Transverse colon (tissue), 4 donors: ENCODE results near the gene ZDHHC13. TPM values are rescaled to one million over a fixed set of nuclear protein-coding genes. Genes with fewer than 3 reads are reported as not detected.
"Not testable (repeated sequence)": the region's sequence is repeated elsewhere in the genome, so short reads cannot be mapped to it uniquely, and the experiment has no call there.

ENCODE experiments used
- DNase-seq: peaks from one replicate; pipeline ENCODE4 v3.0.0-alpha.2; 2019
- H3K27ac ChIP-seq, 4 donors: fragments of 200-600 bp; sonication (generic); 2 replicates each; pipeline ENCODE4 v1.5.1; 2016 to 2018; ENCODE audit warnings: inconsistent platforms in 4 of 4
- H3K27me3 ChIP-seq: fragments of 200-600 bp; sonication (generic); 2 replicates; pipeline ENCODE4 v1.5.1; 2017; ENCODE audit warnings: inconsistent platforms
- H3K36me3 ChIP-seq, 4 donors: fragments of 200-600 bp; sonication (generic); 2 replicates each; pipeline ENCODE4 v1.5.1; 2017 to 2019; ENCODE audit warnings: inconsistent platforms in 4 of 4
- H3K4me1 ChIP-seq, 4 donors: fragments of 200-600 bp; sonication (generic); 2 replicates each; pipeline ENCODE4 v1.5.1; 2017 to 2020; ENCODE audit warnings: inconsistent platforms in 4 of 4
- H3K4me3 ChIP-seq, 4 donors: fragments of 200-600 bp; sonication (generic); 1 replicate in 1 of 4; 2 replicates in 3 of 4; pipeline versions ENCODE4 v1.5.1 to v1.6.1; 2017 to 2019; ENCODE audit warnings: inconsistent platforms in 4 of 4
- H3K9me3 ChIP-seq, 2 donors: fragments of 200-600 bp; sonication (generic); 2 replicates each; pipeline ENCODE4 v1.5.1; 2017 to 2019; ENCODE audit warnings: inconsistent platforms in 2 of 2
- CTCF ChIP-seq, 5 experiments: fragments of 200-600 bp in 3 of 5; fragments of 450-650 bp in 2 of 5; sonication (generic) in 3 of 5; IDR thresholded peaks; 1 replicate in 2 of 5; 2 replicates in 3 of 5; pipeline ENCODE4 v1.5.1; 2016 to 2017; ENCODE audit warnings: antibody characterized with exemption in 5 of 5, inconsistent platforms in 3 of 5, mild to moderate bottlenecking in 2 of 5, moderate library complexity in 1 of 5
- EP300 ChIP-seq: sonication (generic); formaldehyde crosslinking; IDR thresholded peaks from one replicate; pipeline ENCODE4 v1.6.1; 2017; ENCODE audit warnings: antibody characterized with exemption, low read depth
- POLR2A ChIP-seq: fragments of 450-650 bp; IDR thresholded peaks from one replicate; pipeline ENCODE4 v1.6.1; 2016; ENCODE audit warnings: antibody characterized with exemption, mild to moderate bottlenecking, moderate library complexity
- POLR2AphosphoS5 ChIP-seq, 3 donors: sonication (generic); formaldehyde crosslinking; IDR thresholded peaks; one replicate each; pipeline ENCODE4 v1.6.1; 2016; ENCODE audit warnings: antibody characterized with exemption in 3 of 3
- WGBS, 2 donors: methylation state at CpG; one replicate each; pipeline ENCODE4 v1.1.5; 2018; ENCODE audit warnings: low coverage in 1 of 2; 5-methylcytosine and 5-hydroxymethylcytosine counted together
- in situ Hi-C, 4 donors: fragments of 200-750 bp; cut with MboI; loops; one replicate each; pipeline versions ENCODE4 v1.15.0 to v1.15.1; 2017; ENCODE audit warnings: low sequenced_read_pairs in 3 of 4, low pct_ligation_motif_present in 1 of 4, low pct_unique_long_range_greater_than_20kb in 1 of 4
- intact Hi-C: fragments of 100-400 bp; cut with DNase I; formaldehyde crosslinking; loops from one replicate; pipeline ENCODE4 v1.15.1; 2023; ENCODE audit warnings: low total_unique reads
- total RNA-seq, 4 donors: library from RNA; depleted of rRNA; stranded (reverse); fragments of >200 nt; gene quantifications; one replicate each; pipeline ENCODE4 v1.1.0, GENCODE V29; 2016

Gene ZDHHC13
- total RNA-seq, 4 donors from 2014 or later = 16.1 to 33.3 (median 28.3) TPM

- Histone ChIP-seq H3K4me3 (peak overlapping the region; percentile 56 to 98 (median 90)), H3K9me3 (no peaks in the 10 kb centered on the region), H3K36me3 (no peaks in the 10 kb centered on the region), H3K4me1 (peaks cover 4 to 33% (median 17%) of the 10 kb centered on the region in 4 donors), H3K27me3 (no peaks in the 10 kb centered on the region), H3K27ac (peak overlapping the region; percentile 85 to 93 (median 91))
- intact Hi-C loops = no loop called here
- in situ Hi-C loops = no loop called here
- no peak for DNase-seq
- WGBS, 2 donors = 19 to 25% methylated on average over 4 to 7 of the region's 7 CpGs
- no peak for TF ChIP-seq POLR2AphosphoS5 (IDR thresholded peaks at IDR 0.05)
- TF ChIP-seq CTCF (IDR thresholded peaks at IDR 0.05) = no peak
- no peak for TF ChIP-seq EP300
Observed at GRCh38 chr11:19117760-19118097, 761 bp downstream of the ZDHHC13 start.

- no peak for TF ChIP-seq EP300
- TF ChIP-seq POLR2AphosphoS5 (IDR thresholded peaks at IDR 0.05) = no peak
- TF ChIP-seq CTCF (IDR thresholded peaks at IDR 0.05) = no peak
- TF ChIP-seq POLR2A = no peak
- peaks cover 4 to 28% (median 15%) of the 10 kb centered on the region in 4 donors for H3K4me1 ChIP-seq
- H3K4me3 ChIP-seq = no peak overlapping the region
- H3K27me3 ChIP-seq = no peaks in the 10 kb centered on the region
- in situ Hi-C loops = no loop called here
- DNase-seq = no peak
- WGBS, 2 donors = 40 to 50% methylated on average over 1 to 2 of the region's 2 CpGs
- peaks cover 0 to 7% (median 2%) of the 10 kb centered on the region in 4 donors for H3K36me3 ChIP-seq
- no peaks in the 10 kb centered on the region for H3K9me3 ChIP-seq
- intact Hi-C loops = no loop called here
- H3K27ac ChIP-seq = no peak overlapping the region
Observed at GRCh38 chr11:19121646-19122045, 4.7 kb downstream of the ZDHHC13 start.

- Histone ChIP-seq H3K4me3 (no peak overlapping the region), H3K27ac (no peak overlapping the region), H3K9me3 (no peaks in the 10 kb centered on the region), H3K36me3 (peaks cover 0 to 7% (median 3%) of the 10 kb centered on the region in 4 donors), H3K27me3 (no peaks in the 10 kb centered on the region), H3K4me1 (peaks cover under 1 to 20% (median 7%) of the 10 kb centered on the region in 4 donors)
- WGBS, 2 donors = 77 to 95% methylated on average over 7 of the region's 7 CpGs
- in situ Hi-C loops = no loop called here
- DNase-seq = no peak
- TF ChIP-seq EP300 = no peak
- no peak for TF ChIP-seq CTCF (IDR thresholded peaks at IDR 0.05)
- no peak for TF ChIP-seq POLR2AphosphoS5 (IDR thresholded peaks at IDR 0.05)
- TF ChIP-seq POLR2A = no peak
- intact Hi-C loops = no loop called here
Observed at GRCh38 chr11:19122960-19123615, 6.1 kb downstream of the ZDHHC13 start.

GRCh38 chr11:19126562-19127325 lies 9.8 kb downstream of the ZDHHC13 start:
- intact Hi-C loops, H3K27ac ChIP-seq, H3K4me1 ChIP-seq, DNase-seq, H3K36me3 ChIP-seq, H3K4me3 ChIP-seq, H3K27me3 ChIP-seq, in situ Hi-C loops, H3K9me3 ChIP-seq: not testable (repeated sequence)
- 89 to 96% methylated on average over 4 of the region's 4 CpGs for WGBS, 2 donors
